ENCODE results near the gene ABCG2.
A peak's percentile ranks its signal among the peaks of the same experiment; 100 is the strongest.

ABCG2 gene

GRCh38 chr4:88158489-88159228, at the start of gene ABCG2:
ABCG2 (minus strand) TSS chr4:88158639; CDS start chr4:88139995, 18,644 bp downstream.
- TF ChIP-seq CTCF (conservative IDR thresholded peaks at IDR 0.05; ENCODE audit: low read depth, low read length): no peak
- DNase-seq (ENCODE audit: low read depth): no peak
- peak within 1 kb of the TSS; percentile 63 for H3K4me3 ChIP-seq (ENCODE audit: low read length)

- no peak overlapping the region for H3K4me3 ChIP-seq (ENCODE audit: low read length)
- TF ChIP-seq CTCF (conservative IDR thresholded peaks at IDR 0.05; ENCODE audit: low read depth, low read length): no peak
- no peak for DNase-seq (ENCODE audit: low read depth)
Measured at GRCh38 chr4:88208156-88208555, 49.7 kb upstream of the ABCG2 start.

GRCh38 chr4:88207171-88207570, 48.7 kb upstream of the ABCG2 start:
- TF ChIP-seq CTCF (conservative IDR thresholded peaks at IDR 0.05; ENCODE audit: low read depth, low read length): no peak
- no peak for DNase-seq (ENCODE audit: low read depth)
- H3K4me3 ChIP-seq (ENCODE audit: low read length): no peak overlapping the region

- TF ChIP-seq CTCF (conservative IDR thresholded peaks at IDR 0.05; ENCODE audit: low read depth, low read length): no peak
- H3K4me3 ChIP-seq (ENCODE audit: low read length): no peak overlapping the region
- no peak for DNase-seq (ENCODE audit: low read depth)
Measured at GRCh38 chr4:88204882-88205281, 46.4 kb upstream of the ABCG2 start.

GRCh38 chr4:88202443-88202842, 44.0 kb upstream of the ABCG2 start:
- DNase-seq (ENCODE audit: low read depth): no peak
- no peak for TF ChIP-seq CTCF (conservative IDR thresholded peaks at IDR 0.05; ENCODE audit: low read depth, low read length)

GRCh38 chr4:88200186-88200585, 41.7 kb upstream of the ABCG2 start:
- TF ChIP-seq CTCF (conservative IDR thresholded peaks at IDR 0.05; ENCODE audit: low read depth, low read length): no peak
- DNase-seq (ENCODE audit: low read depth): no peak
- H3K4me3 ChIP-seq (ENCODE audit: low read length): no peak overlapping the region

More at GRCh38 chr4:88202443-88202842, 44.0 kb upstream of the ABCG2 start:
- no peak overlapping the region for H3K4me3 ChIP-seq (ENCODE audit: low read length)

- TF ChIP-seq CTCF (conservative IDR thresholded peaks at IDR 0.05; ENCODE audit: low read depth, low read length): no peak
- DNase-seq (ENCODE audit: low read depth): no peak
- H3K4me3 ChIP-seq (ENCODE audit: low read length): no peak overlapping the region
Measured at GRCh38 chr4:88196523-88197185, 38.2 kb upstream of the ABCG2 start.

Measured in retinal pigment epithelial cell (primary cell).